Measurements from ENCODE around the gene SMTNL1. TPM values are rescaled to one million over a fixed set of nuclear protein-coding genes. Genes with fewer than 3 reads are reported as not detected.

The SMTNL1 gene
- polyA plus RNA-seq, 1 of the 3 experiments (the other 2 are of a cell fraction): not detected

- H3K27ac ChIP-seq (ENCODE audit: low read depth in 2 of 2, low read length in 1 of 2): no peak overlapping the region
- DNase-seq: peak; percentile 78
Observed at GRCh38 chr11:57493507-57494503, 43.6 kb upstream of the SMTNL1 start.

GRCh38 chr11:57496109-57496820, 41.1 kb upstream of the SMTNL1 start:
- Histone ChIP-seq H2AFZ (ENCODE audit: low read depth) (no peak overlapping the region), H3K4me1 (ENCODE audit: control insufficient read depth in 1 of 2, insufficient read depth in 2 of 2, low read depth in 1 of 2, low read length in 1 of 2) (peaks cover 11 to 12% of the 10 kb centered on the region in 2 experiments; a peak in 2 of 4 replicates), H3K27ac (ENCODE audit: low read depth in 2 of 2, low read length in 1 of 2) (no peak overlapping the region), H3K79me2 (ENCODE audit: insufficient read depth) (no peaks in the 10 kb centered on the region), H4K20me1 (ENCODE audit: insufficient read depth) (no peaks in the 10 kb centered on the region), H3K9me3 (no peaks in the 10 kb centered on the region), H3K27me3 (ENCODE audit: insufficient read depth) (no peaks in the 10 kb centered on the region), H3K9me2 (no peaks in the 10 kb centered on the region), H3K4me3 (ENCODE audit: low read depth in 2 of 2, low read length in 1 of 2) (no peak overlapping the region), H3K4me2 (no peak overlapping the region), H3K9ac (no peak overlapping the region), H3F3A (replicated peaks; ENCODE audit: insufficient read depth) (peaks cover 2% of the 10 kb centered on the region), H3K36me3 (replicated peaks in 1 of 2; ENCODE audit: control insufficient read depth in 1 of 2, insufficient read depth in 2 of 2, low read length in 1 of 2) (no peaks in the 10 kb centered on the region)
- WGBS (ENCODE audit: low lambda C conversion rate): 79% methylated on average over 6 of the region's 9 CpGs
- ChIA-PET CTCF (interaction anchor here (1.0 to 27.2 kb wide), 7 partner anchors 12 to 148 kb away, joined by 3 to 517 read pairs (median 16); partner anchors contain the start of genes RTN4RL2, SLC43A1 and TIMM10), POLR2A (no interaction called here)
- no peak for DNase-seq
- no peak for TF ChIP-seq GATA2 (CRISPR knock-in tag; IDR thresholded peaks at IDR 0.05)
- no peak for TF ChIP-seq USF2 (IDR thresholded peaks at IDR 0.05; ENCODE audit: borderline replicate concordance, low read depth, low read length)
- TF ChIP-seq, protein P1, sequence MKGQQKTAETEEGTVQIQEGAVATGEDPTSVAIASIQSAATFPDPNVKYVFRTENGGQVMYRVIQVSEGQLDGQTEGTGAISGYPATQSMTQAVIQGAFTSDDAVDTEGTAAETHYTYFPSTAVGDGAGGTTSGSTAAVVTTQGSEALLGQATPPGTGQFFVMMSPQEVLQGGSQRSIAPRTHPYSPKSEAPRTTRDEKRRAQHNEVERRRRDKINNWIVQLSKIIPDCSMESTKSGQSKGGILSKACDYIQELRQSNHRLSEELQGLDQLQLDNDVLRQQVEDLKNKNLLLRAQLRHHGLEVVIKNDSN (IDR thresholded peaks at IDR 0.05; ENCODE audit: borderline replicate concordance, low read depth): no peak
- no peak for TF ChIP-seq MXI1 (IDR thresholded peaks at IDR 0.05; ENCODE audit: low read depth, low read length)
- TF ChIP-seq RFX5 (IDR thresholded peaks at IDR 0.05; ENCODE audit: low read length): no peak
- TF ChIP-seq RAD21 (IDR thresholded peaks at IDR 0.05; ENCODE audit: low read length): no peak
- TF ChIP-seq GABPA (IDR thresholded peaks at IDR 0.05; ENCODE audit: low read depth): no peak
- no peak for TF ChIP-seq TCF12 (IDR thresholded peaks at IDR 0.05)
- TF ChIP-seq TEAD4 (IDR thresholded peaks at IDR 0.05; ENCODE audit: borderline replicate concordance, insufficient read depth): no peak
- no peak for TF ChIP-seq FOXJ3 (CRISPR knock-in tag; IDR thresholded peaks at IDR 0.05)
- TF ChIP-seq SMC3 (IDR thresholded peaks at IDR 0.05; ENCODE audit: low read depth, low read length): no peak
- no peak for TF ChIP-seq SIN3A (IDR thresholded peaks at IDR 0.05; ENCODE audit: borderline replicate concordance, low read depth, low read length)
- TF ChIP-seq RCOR1 (IDR thresholded peaks at IDR 0.05; ENCODE audit: low read length): no peak
- TF ChIP-seq FOXM1 (IDR thresholded peaks at IDR 0.05; ENCODE audit: low read depth): no peak
- no peak for TF ChIP-seq EZH2phosphoT487 (IDR thresholded peaks at IDR 0.05; ENCODE audit: borderline replicate concordance, low read depth)

More at GRCh38 chr11:57493507-57494503, 43.6 kb upstream of the SMTNL1 start:
- Histone ChIP-seq H3K36me3 (replicated peaks in 1 of 2; ENCODE audit: control insufficient read depth in 1 of 2, insufficient read depth in 2 of 2, low read length in 1 of 2) (no peaks in the 10 kb centered on the region), H3K4me1 (ENCODE audit: control insufficient read depth in 1 of 2, insufficient read depth in 2 of 2, low read depth in 1 of 2, low read length in 1 of 2) (peaks cover 0 to 3% of the 10 kb centered on the region in 2 experiments; a peak in 1 of 4 replicates), H3K27me3 (ENCODE audit: insufficient read depth) (no peaks in the 10 kb centered on the region), H4K20me1 (ENCODE audit: insufficient read depth) (no peaks in the 10 kb centered on the region), H3K9me2 (no peaks in the 10 kb centered on the region), H3F3A (replicated peaks; ENCODE audit: insufficient read depth) (peaks cover 2% of the 10 kb centered on the region), H3K9me3 (no peaks in the 10 kb centered on the region), H2AFZ (ENCODE audit: low read depth) (no peak overlapping the region), H3K4me2 (no peak overlapping the region), H3K4me3 (ENCODE audit: low read depth in 2 of 2, low read length in 1 of 2) (no peak overlapping the region; a peak in 1 of 4 replicates), H3K9ac (no peak overlapping the region), H3K79me2 (ENCODE audit: insufficient read depth) (no peaks in the 10 kb centered on the region)
- TF ChIP-seq CHD2 (IDR thresholded peaks at IDR 0.05; ENCODE audit: low read length, partially characterized antibody) (no peak), RAD21 (IDR thresholded peaks at IDR 0.05; ENCODE audit: low read length) (peak; percentile 71), SMC3 (IDR thresholded peaks at IDR 0.05; ENCODE audit: low read depth, low read length) (peak; percentile 75), CTCF (IDR thresholded peaks at IDR 0.05) (peak; percentile 90), GATA2 (CRISPR knock-in tag; IDR thresholded peaks at IDR 0.05) (no peak)
- WGBS (ENCODE audit: low lambda C conversion rate): 77% methylated on average over 4 of the region's 15 CpGs
- POLR2A ChIA-PET: interaction anchor here (0.6 to 1.8 kb wide), 6 partner anchors 19 to 154 kb away, joined by 3 to 12 read pairs (median 4); partner anchors contain the start of gene SLC43A1
- CTCF ChIA-PET: interaction anchor here (0.6 to 27.2 kb wide), 41 partner anchors 11 to 254 kb away, joined by 3 to 517 read pairs (median 4); partner anchors contain the start of genes P2RX3, RTN4RL2, SLC43A1 and TIMM10

Data from SK-N-SH (cell line).